ENCODE data around the gene PRKCQ.

Gene PRKCQ

GRCh38 chr10:6518791-6519429, 61.2 kb downstream of the PRKCQ start:
- peak; percentile 32 for DNase-seq

- peak; percentile 37 for DNase-seq
Measured at GRCh38 chr10:6516929-6517284, 63.2 kb downstream of the PRKCQ start.

GRCh38 chr10:6516281-6516928, 63.7 kb downstream of the PRKCQ start:
- DNase-seq, result no peak

- no peak for DNase-seq
Measured at GRCh38 chr10:6514844-6515780, 65.0 kb downstream of the PRKCQ start.

- DNase-seq, result no peak
Measured at GRCh38 chr10:6514180-6514579, 65.9 kb downstream of the PRKCQ start.

GRCh38 chr10:6513476-6513875, 66.6 kb downstream of the PRKCQ start:
- peak; percentile 56 for DNase-seq

- DNase-seq, result no peak
Measured at GRCh38 chr10:6512182-6512581, 67.9 kb downstream of the PRKCQ start.

- DNase-seq, result no peak
Measured at GRCh38 chr10:6511347-6511746, 68.7 kb downstream of the PRKCQ start.

GRCh38 chr10:6507311-6507710, 72.8 kb downstream of the PRKCQ start:
- DNase-seq, result no peak

GRCh38 chr10:6505300-6505699, 74.8 kb downstream of the PRKCQ start:
- no peak for DNase-seq

GRCh38 chr10:6504296-6504695, 75.8 kb downstream of the PRKCQ start:
- no peak for DNase-seq

GRCh38 chr10:6503171-6503570, 76.9 kb downstream of the PRKCQ start:
- DNase-seq, result no peak

- DNase-seq, result no peak
Measured at GRCh38 chr10:6501931-6502330, 78.1 kb downstream of the PRKCQ start.

- DNase-seq, result no peak
Measured at GRCh38 chr10:6499974-6500373, 80.1 kb downstream of the PRKCQ start.

- DNase-seq, result peak; percentile 76
Measured at GRCh38 chr10:6498771-6499170, 81.3 kb downstream of the PRKCQ start.

- no peak for DNase-seq
Measured at GRCh38 chr10:6497620-6498019, 82.5 kb downstream of the PRKCQ start.

- DNase-seq, result peak; percentile 78
Measured at GRCh38 chr10:6494936-6495592, 85.0 kb downstream of the PRKCQ start.

- DNase-seq, result no peak
Measured at GRCh38 chr10:6494442-6494819, 85.6 kb downstream of the PRKCQ start.

GRCh38 chr10:6493521-6494441, 86.3 kb downstream of the PRKCQ start:
- DNase-seq, result peak; percentile 58

- peak; percentile 16 for DNase-seq
Measured at GRCh38 chr10:6492896-6493295, 87.2 kb downstream of the PRKCQ start.

- peak; percentile 79 for DNase-seq
Measured at GRCh38 chr10:6491841-6492609, 88.1 kb downstream of the PRKCQ start.

Measured in CD4-positive, alpha-beta T cell treated with Interleukin-12 subunit alpha and Interleukin-12 subunit beta, for 1 hour (primary cell).